ENCODE data around the gene ZNF76.

Gene ZNF76

DNA sequence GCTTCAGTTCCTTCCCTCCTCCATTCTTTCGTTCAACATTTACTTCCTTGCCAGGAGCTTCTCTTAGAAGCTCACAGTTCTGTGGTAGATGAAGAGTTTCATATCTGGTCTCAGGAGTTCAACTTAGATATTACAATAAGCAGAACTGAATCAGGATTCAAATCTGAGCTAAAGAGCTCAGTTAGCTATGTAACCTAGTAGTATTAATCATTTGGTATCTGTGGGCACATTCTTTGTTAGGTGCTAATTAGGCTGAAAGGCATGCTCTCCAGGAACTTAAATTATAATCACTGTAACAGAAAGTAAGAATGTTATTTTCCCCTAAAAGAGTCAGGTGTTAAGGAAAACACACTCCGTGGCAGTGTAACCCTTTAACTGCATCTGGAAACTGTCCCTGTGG is 8.4 kb downstream of the ZNF76 start:
- H3K27ac ChIP-seq: no peak overlapping the region
- POLR2A ChIA-PET (ENCODE audit: low non-redundant PET): no interaction called here
- no peak for DNase-seq (ENCODE audit: low spot score)
- TF ChIP-seq, protein P1, sequence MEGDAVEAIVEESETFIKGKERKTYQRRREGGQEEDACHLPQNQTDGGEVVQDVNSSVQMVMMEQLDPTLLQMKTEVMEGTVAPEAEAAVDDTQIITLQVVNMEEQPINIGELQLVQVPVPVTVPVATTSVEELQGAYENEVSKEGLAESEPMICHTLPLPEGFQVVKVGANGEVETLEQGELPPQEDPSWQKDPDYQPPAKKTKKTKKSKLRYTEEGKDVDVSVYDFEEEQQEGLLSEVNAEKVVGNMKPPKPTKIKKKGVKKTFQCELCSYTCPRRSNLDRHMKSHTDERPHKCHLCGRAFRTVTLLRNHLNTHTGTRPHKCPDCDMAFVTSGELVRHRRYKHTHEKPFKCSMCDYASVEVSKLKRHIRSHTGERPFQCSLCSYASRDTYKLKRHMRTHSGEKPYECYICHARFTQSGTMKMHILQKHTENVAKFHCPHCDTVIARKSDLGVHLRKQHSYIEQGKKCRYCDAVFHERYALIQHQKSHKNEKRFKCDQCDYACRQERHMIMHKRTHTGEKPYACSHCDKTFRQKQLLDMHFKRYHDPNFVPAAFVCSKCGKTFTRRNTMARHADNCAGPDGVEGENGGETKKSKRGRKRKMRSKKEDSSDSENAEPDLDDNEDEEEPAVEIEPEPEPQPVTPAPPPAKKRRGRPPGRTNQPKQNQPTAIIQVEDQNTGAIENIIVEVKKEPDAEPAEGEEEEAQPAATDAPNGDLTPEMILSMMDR (conservative IDR thresholded peaks at IDR 0.05; ENCODE audit: low read depth): no peak
- CTCF ChIA-PET: interaction anchor here (0.9 kb wide), 1 partner anchor 27 kb away, joined by 3 read pairs; no protein-coding TSS in a partner anchor

DNA sequence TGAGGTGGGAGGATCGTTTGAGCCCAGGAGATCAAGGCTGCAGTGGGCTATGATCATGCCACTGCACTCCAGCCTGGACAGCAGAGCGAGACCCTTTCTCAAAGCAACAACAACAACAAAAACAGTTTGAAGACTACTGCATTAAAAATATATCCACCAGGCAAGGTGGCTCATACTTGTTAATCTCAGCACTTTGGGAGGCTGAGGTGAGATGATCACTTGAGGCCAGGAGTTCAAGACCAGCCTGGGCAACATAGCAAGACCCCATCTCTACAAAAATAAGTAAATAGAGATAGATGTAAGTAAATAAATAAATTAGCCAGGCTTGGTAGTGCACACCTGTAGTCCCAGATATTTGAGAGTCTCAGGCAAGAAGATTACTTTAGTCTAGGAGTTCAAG is 12.5 kb downstream of the ZNF76 start:
- TF ChIP-seq, protein P1 (conservative IDR thresholded peaks at IDR 0.05; ENCODE audit: low read depth): no peak
- POLR2A ChIA-PET (ENCODE audit: low non-redundant PET): no interaction called here
- no peak overlapping the region for H3K27ac ChIP-seq
- CTCF ChIA-PET: no interaction called here
- DNase-seq (ENCODE audit: low spot score): no peak

DNA sequence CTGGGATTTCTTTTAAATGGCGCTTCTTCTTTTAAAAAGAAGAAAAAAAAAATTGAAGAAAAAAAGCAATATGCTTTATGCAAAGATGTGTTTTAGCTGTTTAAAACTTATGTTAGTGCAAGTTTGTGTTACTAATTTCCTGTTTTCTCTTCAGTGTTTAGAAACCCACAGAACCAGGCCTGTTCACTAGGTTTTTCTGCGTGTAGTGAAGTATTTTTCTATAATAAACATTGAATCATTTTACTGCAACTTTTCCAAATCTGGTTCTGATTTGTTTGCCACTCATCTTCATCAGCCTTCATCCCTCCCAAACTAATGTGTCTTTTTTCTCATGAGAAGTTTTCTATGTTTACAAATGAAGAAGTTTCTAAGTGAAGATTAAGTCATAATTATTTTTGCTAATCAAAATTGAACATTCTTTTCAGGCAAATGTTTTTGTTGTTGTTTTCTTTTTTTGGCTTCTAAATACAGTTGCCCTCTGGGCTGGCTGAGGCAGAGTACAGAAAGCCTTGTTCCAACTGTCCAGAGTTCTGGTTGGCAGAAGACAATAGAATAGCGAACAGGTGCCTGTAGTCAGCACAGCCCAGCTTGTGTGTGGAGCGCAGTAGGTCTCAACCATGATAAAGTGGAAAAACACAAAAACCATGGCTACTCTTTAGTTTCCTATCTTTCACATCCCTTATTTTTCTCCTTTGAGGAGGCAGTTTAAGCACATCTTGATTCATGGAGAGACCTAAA is 14.5 kb downstream of the ZNF76 start:
- H3K27ac ChIP-seq: no peak overlapping the region
- DNase-seq (ENCODE audit: low spot score): no peak
- TF ChIP-seq, protein P1 (conservative IDR thresholded peaks at IDR 0.05; ENCODE audit: low read depth): no peak
- ChIA-PET POLR2A (ENCODE audit: low non-redundant PET) (no interaction called here), CTCF (no interaction called here)

DNA sequence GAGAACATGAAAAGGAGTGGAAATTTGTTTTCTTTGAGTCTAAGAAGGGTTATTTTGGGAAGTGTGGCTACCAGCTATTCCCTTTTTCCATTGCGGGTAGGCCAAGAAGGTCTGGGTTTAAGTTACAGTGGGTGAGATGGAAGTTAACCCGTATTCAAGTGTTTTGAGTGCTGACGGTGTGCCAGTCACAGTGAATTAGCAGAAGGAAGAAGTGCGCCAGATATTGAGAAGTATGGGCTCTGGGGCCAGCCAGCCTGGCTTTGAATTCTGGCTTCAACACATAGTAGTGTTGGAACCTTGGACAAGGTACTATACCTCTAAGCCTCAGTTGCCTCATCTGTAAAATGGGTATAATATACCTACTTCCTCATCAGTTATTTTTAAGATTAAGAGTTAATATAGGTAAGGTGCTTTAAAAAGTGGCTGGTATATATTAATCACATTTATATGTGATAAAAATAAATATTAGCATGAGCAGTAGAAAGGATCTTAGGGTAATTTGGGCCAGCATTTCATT is 16.3 kb downstream of the ZNF76 start:
- DNase-seq (ENCODE audit: low spot score): no peak
- ChIA-PET CTCF (interaction anchor here (1.2 kb wide), 1 partner anchor 52 kb away, joined by 6 read pairs; no protein-coding TSS in a partner anchor), POLR2A (ENCODE audit: low non-redundant PET) (no interaction called here)
- no peak overlapping the region for H3K27ac ChIP-seq
- TF ChIP-seq, protein P1 (conservative IDR thresholded peaks at IDR 0.05; ENCODE audit: low read depth): no peak

DNA sequence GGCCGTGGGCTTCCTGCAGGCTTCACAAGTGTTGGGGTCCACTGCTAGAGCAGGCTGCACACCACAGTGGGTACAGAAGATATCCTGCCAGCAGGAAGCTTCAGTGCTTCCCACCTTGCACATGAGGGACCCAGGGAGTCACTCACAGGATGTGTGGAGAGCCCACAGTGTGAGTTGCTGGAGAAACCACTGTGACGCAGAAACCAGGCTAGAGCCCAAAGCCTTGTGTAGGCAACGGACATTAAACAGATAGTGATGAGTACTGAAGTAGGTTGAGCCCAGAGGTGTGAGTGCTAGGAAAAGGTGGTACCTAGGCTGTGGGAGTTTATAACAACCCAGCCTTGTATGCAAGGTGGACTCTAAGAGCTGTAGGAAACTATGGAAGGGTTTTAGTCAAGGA is 19.2 kb downstream of the ZNF76 start:
- no peak overlapping the region for H3K27ac ChIP-seq
- ChIA-PET CTCF (interaction anchor here (0.6 kb wide), 1 partner anchor 554 kb away, joined by 3 read pairs; no protein-coding TSS in a partner anchor), POLR2A (ENCODE audit: low non-redundant PET) (no interaction called here)
- TF ChIP-seq, protein P1 (conservative IDR thresholded peaks at IDR 0.05; ENCODE audit: low read depth): no peak
- no peak for DNase-seq (ENCODE audit: low spot score)

DNA sequence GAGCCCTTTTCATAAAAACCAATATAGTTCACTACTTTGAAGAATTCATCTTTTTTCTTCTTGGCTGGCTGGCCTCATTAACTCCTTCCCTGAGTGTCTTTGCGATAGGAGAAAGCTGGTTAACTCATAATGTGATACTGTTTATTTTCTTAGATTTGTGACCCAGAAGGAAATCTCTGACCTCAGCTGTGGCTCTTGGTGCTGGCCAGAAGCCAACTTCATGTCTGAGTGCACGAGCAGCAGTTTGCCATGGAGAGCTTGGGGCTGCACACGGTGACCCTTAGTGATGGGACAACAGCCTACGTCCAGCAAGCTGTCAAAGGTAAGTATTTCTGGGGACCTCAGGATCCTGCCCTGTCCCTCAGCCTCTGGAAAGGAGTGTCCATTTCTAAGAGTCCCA is 21.4 kb downstream of the ZNF76 start:
- ChIA-PET CTCF (no interaction called here), POLR2A (ENCODE audit: low non-redundant PET) (no interaction called here)
- no peak overlapping the region for H3K27ac ChIP-seq
- no peak for DNase-seq (ENCODE audit: low spot score)
- TF ChIP-seq, protein P1 (conservative IDR thresholded peaks at IDR 0.05; ENCODE audit: low read depth): no peak

Data from RWPE1 (cell line).